Heart left ventricle (tissue), 16 donors: ENCODE results near the gene DNAJC7. TPM values are rescaled to one million over a fixed set of nuclear protein-coding genes. Genes with fewer than 3 reads are reported as not detected.

ENCODE experiments used
- ATAC-seq, 4 donors: fragments of 200-7000 bp; cut with Tn5 transposase; one replicate each; pipeline ENCODE4 v1.9.1; 2020 to 2022; ENCODE audit warnings: moderate library complexity in 4 of 4, mild to moderate bottlenecking in 3 of 4, moderate number of reproducible peaks in 1 of 4
- DNase-seq, 5 donors: peaks; one replicate each; pipeline ENCODE4 v3.0.0-alpha.2; 2020
- H3K27ac ChIP-seq, 12 donors: fragments of 200-600 bp; sonication (generic) in 4 of 12; one replicate each; pipeline versions ENCODE4 v1.5.0 to v1.8.0; 2016 to 2022; ENCODE audit warnings: mild to moderate bottlenecking in 2 of 12
- H3K27me3 ChIP-seq, 9 donors: fragments of 200-600 bp; sonication (generic) in 2 of 9; one replicate each; pipeline versions ENCODE4 v1.5.1 to v1.8.0; 2016 to 2022; ENCODE audit warnings: mild to moderate bottlenecking in 3 of 9
- H3K36me3 ChIP-seq, 9 donors: fragments of 200-600 bp; sonication (generic) in 2 of 9; one replicate each; pipeline versions ENCODE4 v1.5.0 to v1.8.0; 2018 to 2022; ENCODE audit warnings: mild to moderate bottlenecking in 2 of 9
- H3K4me1 ChIP-seq, 12 donors: fragments of 200-600 bp; sonication (generic) in 4 of 12; one replicate each; pipeline versions ENCODE4 v1.5.0 to v1.8.0; 2016 to 2022; ENCODE audit warnings: mild to moderate bottlenecking in 3 of 12
- H3K4me3 ChIP-seq, 12 donors: fragments of 200-600 bp; sonication (generic) in 4 of 12; one replicate each; pipeline versions ENCODE4 v1.5.0 to v1.8.0; 2017 to 2022; ENCODE audit warnings: mild to moderate bottlenecking in 9 of 12, moderate library complexity in 4 of 12
- H3K9me3 ChIP-seq, 12 donors: fragments of 200-600 bp; sonication (generic) in 4 of 12; one replicate each; pipeline versions ENCODE4 v1.5.0 to v1.8.0; 2016 to 2022; ENCODE audit warnings: mild to moderate bottlenecking in 1 of 12
- CTCF ChIP-seq, 12 donors: fragments of 200-600 bp; sonication (generic) in 4 of 12; IDR thresholded peaks; one replicate each; pipeline versions ENCODE4 v1.5.0 to v1.8.0; 2018 to 2022; ENCODE audit warnings: antibody characterized with exemption in 12 of 12, mild to moderate bottlenecking in 5 of 12
- POLR2A ChIP-seq, 2 donors: fragments of 450-650 bp; IDR thresholded peaks; one replicate each; pipeline ENCODE4 v1.6.1; 2017; ENCODE audit warnings: antibody characterized with exemption in 2 of 2, mild to moderate bottlenecking in 2 of 2, moderate library complexity in 2 of 2
- WGBS, 4 donors: extraction: QIAGEN DNeasy Blood & Tissue Kit in 2 of 4; methylation state at CpG; one replicate each; pipeline versions ENCODE4 v1.1.5 to v1.1.7; 2013 to 2018; 5-methylcytosine and 5-hydroxymethylcytosine counted together
- intact Hi-C, 10 donors: fragments of 100-400 bp; cut with DNase I; formaldehyde crosslinking; loops; one replicate each; pipeline versions ENCODE4 v1.11.1 to v1.14.2; 2022
- polyA plus RNA-seq, 2 donors: library from polyadenylated mRNA; stranded (reverse); fragments of 200-250 nt; gene quantifications; one replicate each; pipeline ENCODE4 v1.2.3, GENCODE V29; 2013
- total RNA-seq, 9 donors: library from RNA; depleted of rRNA in 2 of 9; stranded (reverse); fragments of >200 nt in 2 of 9; fragmentation: NEBNext Ultra II Directional in 3 of 9; extraction: Animal tissue kit (Norgen Biotek cat#: 25700) in 3 of 9; gene quantifications; one replicate each; pipeline versions ENCODE4 v1.1.0 to v1.2.4, GENCODE V29; 2016 to 2023
- donor health status: ischemic (EF 13 %, LVEDD 7.1; RV severe dilation, severe dysfunction).
- donor health status: healthy with polysubstance abuse.
- donor health status: DM: no; HTN: yes; CAD: no.
- donor health status: DM: no; HTN: no; CAD: no.
- donor health status: ischemic (EF 25% LVEDD 6.9; RV normal size, moderate dysfunction).
- donor health status: ischemic (EF 25% LVEDD 5.7; RV mildly dilated, moderate dysfunction).
- donor health status: healthy.
- donor health status: DM: yes; HTN: yes; CAD: no.
- donor health status: ischemic (EF 35%, LVEDD 5.7; RV mildly dilated, moderate dysfunction).
- donor health status: nonischemic (EF 11% LVEDD 7.7; RV severe dilation, severe dysfunction).
- donor health status: DM: yes; HTN: yes; CAD: no.
- donor health status: PGD.
- donor health status: ischemic (EF 29% LVEDD 5.4; RV normal size, mild dysfunction).
- donor health status: nonischemic (EF 23%, LVEDD 6.1; RV moderate dilation, normal function).

The DNAJC7 gene
- total and polyA plus RNA-seq, 11 donors: 42.5 to 103 (median 74.7) TPM

GRCh38 chr17:41967921-41968578 is 49.2 kb downstream of the DNAJC7 start:
- peak in 1 of 5 donors; percentile 34 for DNase-seq
- WGBS, 4 donors: 84 to 89% (median 87%) methylated on average over 22 to 37 of the region's 37 CpGs
- Histone ChIP-seq H3K27me3 (no peaks in the 10 kb centered on the region), H3K9me3 (no peaks in the 10 kb centered on the region), H3K4me1 (peaks cover 0 to 48% (median 31%) of the 10 kb centered on the region in 12 donors), H3K4me3 (peak overlapping the region in 10 of 12 donors; percentile 79 to 100 (median 92)), H3K36me3 (peaks cover 0 to 46% (median 27%) of the 10 kb centered on the region in 9 donors), H3K27ac (peak overlapping the region in 5 of 12 donors; percentile 42 to 92 (median 89))
- TF ChIP-seq POLR2A (IDR thresholded peaks at IDR 0.05) (no peak), CTCF (IDR thresholded peaks at IDR 0.05) (no peak)
- ATAC-seq: no peak
- intact Hi-C loops: loop anchor here in 8 of 10 donors (2.0 to 10.0 kb wide), 6 partner anchors 44 to 149 kb away; partner anchors contain the start of gene DNAJC7 (in 7 of the 8)

- WGBS, 4 donors: 22 to 55% (median 22%) methylated on average over 19 to 39 of the region's 39 CpGs
- ATAC-seq: peak in 1 of 4 donors; percentile 17
- H3K4me1 ChIP-seq: peaks cover 0 to 46% (median 27%) of the 10 kb centered on the region in 12 donors
These were observed 49.9 kb downstream of the DNAJC7 start for GRCh38 chr17:41967141-41967920.

GRCh38 chr17:41966463-41967140 is 50.6 kb downstream of the DNAJC7 start, which contains the start of gene CNP:
TSS of gene CNP (plus strand) at chr17:41966795. CDS start at chr17:41966885, 90 bp downstream.
- H3K4me1 ChIP-seq: peaks cover 0 to 42% (median 24%) of the 10 kb centered on the region in 12 donors
- 0 to 1% (median 0%) methylated on average over 15 to 71 of the region's 71 CpGs for WGBS, 4 donors
- H3K27ac ChIP-seq: peak within 1 kb of the TSS; percentile 59 to 94 (median 86)
- H3K36me3 ChIP-seq: peaks cover 0 to 32% (median 13%) of the 10 kb centered on the region in 9 donors
- ATAC-seq: peak; percentile 90 to 95 (median 94)
- DNase-seq: peak; percentile 93 to 96 (median 94)
- peak within 1 kb of the TSS; percentile 64 to 100 (median 90) for H3K4me3 ChIP-seq
- H3K27me3 ChIP-seq: no peaks in the 10 kb centered on the region
- H3K9me3 ChIP-seq: no peaks in the 10 kb centered on the region
- intact Hi-C loops: loop anchor here in 8 of 10 donors (2.0 to 10.0 kb wide), 6 partner anchors 46 to 150 kb away; partner anchors contain the start of gene DNAJC7 (in 7 of the 8)
- TF ChIP-seq CTCF (IDR thresholded peaks at IDR 0.05) (no peak), POLR2A (IDR thresholded peaks at IDR 0.05) (peak in 1 of 2 donors; percentile 91)

More at GRCh38 chr17:41967141-41967920, 49.9 kb downstream of the DNAJC7 start:
- TF ChIP-seq POLR2A (IDR thresholded peaks at IDR 0.05) (no peak), CTCF (IDR thresholded peaks at IDR 0.05) (no peak)
- Histone ChIP-seq H3K27ac (peak overlapping the region; percentile 59 to 94 (median 86)), H3K4me3 (peak overlapping the region; percentile 64 to 100 (median 90)), H3K36me3 (peaks cover 0 to 39% (median 21%) of the 10 kb centered on the region in 9 donors), H3K9me3 (no peaks in the 10 kb centered on the region), H3K27me3 (no peaks in the 10 kb centered on the region)
- DNase-seq: peak in 2 of 5 donors; percentile 44 to 69
- intact Hi-C loops: loop anchor here in 8 of 10 donors (2.0 to 10.0 kb wide), 6 partner anchors 45 to 149 kb away; partner anchors contain the start of gene DNAJC7 (in 7 of the 8)
